GM18909 (cell line): ENCODE results near the gene KCNT2.

Experiments
- ATAC-seq: cut with Tn5 transposase; IDR thresholded peaks from one replicate; pipeline ENCODE4 v1.9.1; 2021; ENCODE audit warnings: mild to moderate bottlenecking; ENCODE audit not compliant: unreplicated experiment, poor library complexity

KCNT2 gene

DNA sequence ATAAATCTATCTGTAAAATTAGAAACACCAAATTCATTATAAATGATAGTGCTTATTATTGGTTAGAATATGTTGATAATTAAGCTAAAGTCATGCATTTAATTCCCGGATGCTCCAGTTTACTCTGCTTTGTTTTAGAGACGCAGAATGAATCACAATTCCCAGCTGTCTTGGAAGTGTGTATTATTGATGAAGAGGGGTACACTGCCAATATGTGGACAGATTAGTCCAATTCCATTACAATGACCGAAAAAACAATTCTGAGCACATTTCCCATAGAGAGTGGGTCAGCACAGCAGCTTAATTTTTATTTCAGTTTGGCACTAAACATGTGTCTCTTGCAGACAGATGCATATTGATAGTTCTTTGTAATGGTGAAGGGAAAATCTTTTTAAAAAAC lies 146.7 kb downstream of the KCNT2 start:
- no peak for ATAC-seq

DNA sequence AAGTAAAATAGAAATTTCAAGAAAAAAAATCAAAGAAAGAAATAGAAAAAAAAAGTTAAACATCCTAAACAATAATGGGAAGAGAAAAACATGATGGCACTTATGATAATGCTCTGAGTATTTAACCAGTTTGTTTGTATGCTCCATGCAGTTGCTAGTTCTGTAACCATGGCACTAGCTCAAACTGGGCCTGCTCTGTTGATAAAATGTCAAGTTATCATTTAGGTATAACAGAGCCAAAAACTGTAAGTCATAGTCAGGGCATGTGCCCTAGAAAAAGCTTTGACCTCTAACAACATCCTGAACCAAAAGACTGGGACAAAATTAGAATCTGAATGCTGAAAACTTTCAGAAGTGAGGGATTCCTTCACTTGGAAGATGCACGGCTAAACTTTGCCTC lies 148.9 kb downstream of the KCNT2 start:
- no peak for ATAC-seq

DNA sequence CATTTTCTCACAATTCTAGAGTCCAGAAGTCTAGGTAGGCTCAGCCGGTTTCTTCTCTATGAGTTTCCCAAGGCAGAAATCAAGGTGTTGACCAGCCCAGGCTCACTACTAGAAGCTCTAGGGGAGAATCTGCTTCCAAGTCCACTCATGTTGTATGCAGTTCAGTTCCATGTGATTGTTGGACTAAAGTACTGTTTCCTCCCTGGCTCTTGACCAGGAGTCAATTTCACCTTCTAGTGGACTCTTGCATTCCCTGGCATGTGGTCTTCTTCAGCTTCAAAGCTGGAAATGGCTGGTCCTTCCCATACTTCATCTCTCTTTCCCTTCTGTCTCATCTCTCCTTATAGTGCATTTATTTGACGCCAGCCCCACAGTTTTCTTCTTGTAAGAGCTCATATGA lies 153.4 kb downstream of the KCNT2 start:
- ATAC-seq, result no peak

DNA sequence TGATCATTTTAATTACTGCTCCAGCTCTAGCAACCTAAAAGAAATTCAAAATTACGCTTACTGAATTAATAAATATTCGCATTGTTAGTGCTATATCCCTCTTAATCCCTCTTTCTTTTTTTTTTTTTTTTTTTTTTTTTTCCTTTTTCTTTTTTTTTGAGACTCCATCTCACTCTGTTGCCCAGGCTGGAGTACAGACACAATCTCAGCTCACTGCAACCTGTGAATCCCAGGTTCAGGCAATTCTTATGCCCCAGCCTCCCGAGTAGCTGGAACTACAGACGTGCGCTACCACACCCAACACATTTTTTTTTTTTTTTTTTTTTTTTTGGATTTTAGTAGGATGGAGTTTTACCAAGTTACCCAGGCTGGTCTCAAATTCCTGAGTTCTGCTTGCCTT lies 157.1 kb downstream of the KCNT2 start:
- ATAC-seq, result no peak

DNA sequence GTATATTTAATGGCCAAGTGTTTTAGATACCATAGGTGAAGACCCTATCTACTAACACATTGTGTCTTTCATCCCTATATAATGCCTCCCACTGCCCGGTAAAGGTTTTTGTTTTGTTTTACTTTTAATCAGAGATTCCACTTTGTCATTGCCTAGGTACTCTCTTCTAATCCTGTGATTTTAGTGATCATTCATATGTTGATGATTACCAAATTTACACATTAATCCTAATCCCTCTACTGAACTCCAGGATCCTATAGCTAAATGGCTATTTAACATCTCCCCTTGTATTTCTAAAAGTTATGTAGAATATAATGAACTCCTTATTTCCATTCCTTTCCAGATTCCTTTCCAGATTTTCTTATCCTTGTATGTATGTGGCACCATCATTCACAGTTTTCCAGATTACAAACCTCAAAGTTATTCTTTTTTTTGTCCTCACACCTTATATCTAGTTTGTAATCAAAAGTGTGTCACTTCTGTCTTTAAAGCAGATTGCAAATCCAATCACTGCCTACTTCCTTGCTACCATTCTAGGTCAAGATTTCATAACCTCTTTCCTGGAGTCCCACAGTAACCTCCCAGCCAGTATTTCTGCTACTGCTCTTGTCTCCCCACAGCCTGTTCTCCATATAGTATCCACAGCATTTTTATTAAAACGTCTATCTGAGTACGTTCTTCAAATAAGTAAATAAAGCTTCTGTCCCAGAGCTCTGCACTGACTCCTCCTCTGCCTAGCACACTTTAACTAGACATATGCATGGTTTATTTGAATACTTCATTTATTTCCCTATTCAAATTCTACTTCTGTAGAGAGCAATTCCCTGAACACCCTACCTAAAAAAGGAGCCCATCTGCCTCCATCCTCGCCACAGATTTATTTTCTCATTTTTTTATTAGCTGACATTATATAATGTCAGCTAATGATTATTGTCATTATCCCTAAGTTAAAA lies 157.8 kb downstream of the KCNT2 start:
- ATAC-seq, result no peak

DNA sequence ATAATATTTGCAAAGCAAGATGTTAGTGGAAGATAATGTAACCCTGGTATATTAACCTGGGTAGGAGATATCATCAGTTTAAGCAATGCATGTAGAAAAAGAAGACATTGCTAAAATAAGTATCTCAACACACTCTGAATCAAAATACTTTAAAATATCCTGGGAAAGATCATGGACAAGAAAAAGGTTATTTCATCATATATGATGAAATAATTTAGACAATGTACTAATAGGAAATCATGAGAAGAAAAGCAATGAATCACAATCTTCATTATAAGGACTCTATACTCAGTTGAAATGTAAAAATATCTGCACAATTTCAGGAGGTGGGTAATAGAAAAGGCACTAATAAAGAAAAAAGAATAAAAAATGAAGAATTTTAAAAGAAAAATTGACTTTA lies 158.8 kb downstream of the KCNT2 start:
- ATAC-seq, result no peak

DNA sequence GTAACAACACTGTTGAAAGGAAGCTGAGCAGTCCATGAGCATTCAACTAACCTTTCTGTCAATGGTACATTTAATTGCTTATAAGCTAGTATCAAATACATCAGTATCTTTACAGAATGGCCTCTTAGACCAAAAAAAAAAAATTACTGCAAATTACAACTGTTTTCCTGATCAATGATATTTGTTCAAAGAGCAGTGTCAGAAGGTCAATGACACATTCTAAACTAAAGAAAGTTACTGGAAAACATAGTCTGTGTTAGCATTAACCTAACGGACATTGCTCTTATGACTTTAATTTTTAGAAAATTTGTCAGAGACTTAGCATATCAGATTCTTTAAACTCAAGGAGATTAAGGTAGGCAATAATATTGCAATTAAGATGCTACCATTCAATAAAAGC lies 162.5 kb downstream of the KCNT2 start:
- ATAC-seq, result no peak

DNA sequence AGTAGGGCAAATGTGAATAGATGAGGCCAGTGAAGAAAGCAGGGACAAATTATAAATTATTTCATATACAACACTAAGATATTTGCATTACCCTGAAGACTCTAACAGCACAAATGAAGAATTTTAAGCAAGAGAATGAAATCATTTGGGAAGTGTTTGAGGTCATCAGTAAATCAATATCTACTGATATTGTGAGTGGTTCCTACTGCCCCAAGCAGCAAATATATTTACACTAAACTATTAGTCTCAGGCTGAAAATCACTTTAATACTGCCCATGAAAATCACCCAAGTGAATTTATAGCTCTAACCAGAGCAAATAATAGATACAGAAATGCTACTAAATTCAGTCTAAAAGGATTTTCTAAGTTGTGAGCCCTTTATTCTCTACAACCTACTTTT lies 163.6 kb downstream of the KCNT2 start:
- no peak for ATAC-seq

DNA sequence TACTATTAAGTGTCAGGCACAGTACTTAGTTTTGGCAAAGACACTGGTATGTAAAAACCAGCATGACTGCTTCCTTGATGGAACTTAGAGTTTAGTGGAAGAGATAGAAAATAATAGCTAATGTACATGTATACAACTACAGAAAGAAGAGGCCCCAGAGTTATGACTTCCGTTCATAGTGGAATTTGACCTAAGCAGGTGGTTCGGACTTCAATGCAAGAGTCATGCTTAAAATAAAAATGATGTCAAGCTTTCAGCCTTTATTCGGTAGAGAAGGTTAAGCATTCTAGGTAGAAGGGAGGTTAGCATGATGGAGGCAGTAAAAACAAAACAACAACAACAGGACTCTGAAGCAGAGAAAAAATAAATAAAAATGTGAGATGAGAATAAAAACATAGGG lies 165.9 kb downstream of the KCNT2 start:
- ATAC-seq, result no peak

DNA sequence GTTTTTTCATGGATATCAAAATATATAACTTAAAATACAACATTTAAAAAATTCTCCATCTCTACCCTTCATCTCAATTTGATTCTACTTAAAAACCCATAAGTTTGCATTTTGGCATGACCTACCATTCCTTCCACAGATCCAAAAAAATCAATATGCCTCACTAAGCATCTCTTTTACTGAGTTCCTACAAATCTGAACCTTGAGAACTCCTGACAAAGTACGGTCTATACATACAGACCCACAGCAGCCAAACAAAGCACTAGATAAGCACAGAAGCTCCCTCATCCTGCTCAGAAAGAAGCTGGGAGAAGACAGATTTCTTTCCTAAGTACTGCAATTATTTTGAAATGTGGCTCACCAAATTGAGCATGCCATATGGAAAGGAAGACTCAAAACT lies 167.5 kb downstream of the KCNT2 start:
- ATAC-seq, result no peak

DNA sequence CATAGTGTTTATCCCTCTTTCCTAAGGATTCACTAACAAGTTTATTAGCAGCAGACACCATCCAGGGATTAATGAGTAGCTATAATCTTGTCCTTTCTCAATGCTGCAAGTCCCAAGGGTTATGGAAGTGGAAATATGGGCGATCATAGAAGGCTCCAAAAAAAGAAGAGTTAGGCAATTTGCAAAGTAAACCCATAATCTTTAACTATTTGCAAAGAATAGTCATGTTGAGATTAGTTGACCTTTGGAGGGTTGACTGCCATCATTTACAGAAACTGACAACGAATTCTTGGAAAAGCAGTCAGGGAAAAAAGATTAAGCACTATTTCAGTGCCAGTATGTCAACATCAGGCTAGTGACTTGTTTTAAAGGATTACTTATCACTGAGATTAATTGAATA lies 169.9 kb downstream of the KCNT2 start:
- no peak for ATAC-seq

DNA sequence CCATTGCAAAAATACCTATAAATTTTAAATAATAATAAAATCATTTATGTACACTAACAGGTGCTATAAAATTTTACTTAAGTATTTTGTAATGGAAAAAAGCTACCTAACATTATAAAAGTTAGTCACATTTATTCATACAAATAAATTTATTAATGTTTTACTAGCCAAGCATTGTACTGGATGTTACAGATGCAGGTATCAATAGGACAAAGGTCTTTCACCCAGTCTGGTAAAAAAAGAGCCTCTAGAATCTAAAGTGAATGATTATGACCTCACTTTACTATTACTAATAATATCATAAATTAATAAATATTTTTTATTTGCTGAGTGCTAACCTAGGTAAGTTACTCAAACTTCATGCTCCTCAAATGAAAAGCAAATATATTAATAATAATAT lies 170.6 kb downstream of the KCNT2 start:
- no peak for ATAC-seq

DNA sequence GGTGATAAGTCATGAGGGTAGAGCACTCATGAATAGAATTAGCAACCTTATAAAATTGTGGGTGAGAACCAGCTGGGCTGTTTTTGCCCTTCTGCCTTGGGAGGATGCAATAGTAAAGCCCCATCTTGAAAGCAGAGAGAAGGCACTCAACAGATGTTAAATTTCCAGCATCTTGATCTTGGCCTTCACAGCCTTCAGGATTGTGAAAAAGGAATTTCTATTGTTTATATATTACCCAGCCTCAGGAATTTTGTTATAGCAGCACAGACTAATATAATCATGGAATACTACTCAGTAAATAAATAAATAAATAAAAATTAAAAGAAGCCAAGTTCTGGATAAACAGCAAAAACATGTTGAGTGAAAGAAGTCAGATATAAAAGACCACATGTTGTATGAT lies 175.2 kb downstream of the KCNT2 start:
- no peak for ATAC-seq

DNA sequence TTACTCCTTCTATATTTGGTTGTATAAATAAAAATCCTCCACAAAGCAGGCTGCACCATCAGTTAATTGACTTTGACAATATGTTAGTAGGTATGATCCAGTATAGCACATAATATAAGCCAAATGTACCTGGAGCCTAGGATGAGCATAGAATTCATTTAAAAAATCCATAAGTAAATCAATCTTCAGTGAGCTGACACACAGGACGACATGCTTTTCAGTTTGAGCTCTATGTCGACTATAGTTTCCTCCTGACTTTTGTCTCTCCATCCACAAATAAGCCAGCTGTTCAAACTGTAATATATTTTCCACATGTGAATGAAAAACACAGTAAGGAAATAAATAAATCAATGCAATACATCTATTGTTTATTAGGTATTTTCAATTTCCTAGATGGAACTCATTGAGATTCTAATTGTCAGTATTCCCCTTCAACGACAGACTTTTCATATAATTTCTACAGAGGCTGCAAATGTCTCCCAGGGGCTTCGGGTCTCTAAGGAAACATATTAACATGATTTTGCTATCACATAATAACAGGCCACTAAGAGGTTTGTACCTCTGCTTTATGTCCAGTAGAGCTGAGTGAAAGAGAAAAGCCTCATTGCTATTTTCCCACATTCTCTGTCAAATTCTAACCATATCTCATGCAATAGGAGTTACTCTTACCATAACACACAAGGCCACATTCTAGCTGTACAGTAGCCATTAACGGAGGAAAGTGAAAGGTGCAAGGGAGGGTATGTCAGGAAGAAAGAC lies 180.1 kb downstream of the KCNT2 start:
- no peak for ATAC-seq

DNA sequence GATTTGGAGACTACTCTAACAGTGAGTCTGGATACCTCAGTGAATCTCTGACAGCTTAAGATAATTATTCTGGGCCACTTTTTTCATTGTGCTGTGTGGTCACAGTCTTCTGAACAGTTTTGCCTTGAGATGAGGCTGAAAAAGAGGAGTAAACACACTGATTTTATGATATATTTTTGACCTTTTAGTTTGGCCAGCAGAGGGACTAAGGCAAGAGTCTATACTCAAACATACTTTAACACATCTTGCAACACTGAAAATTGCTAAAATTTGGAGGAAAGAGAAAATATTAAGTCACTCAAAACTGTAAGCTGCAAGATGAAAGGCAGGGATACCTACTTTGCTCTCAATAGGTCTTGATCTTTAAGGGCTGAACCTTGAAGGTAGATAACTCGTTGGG lies 182.7 kb downstream of the KCNT2 start:
- no peak for ATAC-seq

DNA sequence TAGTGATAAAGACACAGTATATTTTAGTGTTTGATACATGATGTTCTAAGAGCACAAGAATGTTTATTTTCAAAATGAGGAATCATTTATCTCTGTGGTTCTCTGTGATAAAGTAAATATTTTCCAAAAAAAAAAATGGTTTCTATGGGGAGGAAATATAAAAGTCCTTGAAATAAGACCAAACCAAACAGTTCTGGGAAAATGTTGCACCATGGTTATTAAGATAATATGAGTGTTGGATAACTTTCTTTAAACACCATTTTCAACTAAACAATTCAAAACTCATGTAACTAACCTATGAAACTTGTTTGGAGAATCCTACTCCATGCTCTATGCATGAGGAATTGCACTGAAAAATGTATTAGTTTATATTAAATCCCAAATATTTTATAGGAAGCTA lies 184.6 kb downstream of the KCNT2 start:
- no peak for ATAC-seq

DNA sequence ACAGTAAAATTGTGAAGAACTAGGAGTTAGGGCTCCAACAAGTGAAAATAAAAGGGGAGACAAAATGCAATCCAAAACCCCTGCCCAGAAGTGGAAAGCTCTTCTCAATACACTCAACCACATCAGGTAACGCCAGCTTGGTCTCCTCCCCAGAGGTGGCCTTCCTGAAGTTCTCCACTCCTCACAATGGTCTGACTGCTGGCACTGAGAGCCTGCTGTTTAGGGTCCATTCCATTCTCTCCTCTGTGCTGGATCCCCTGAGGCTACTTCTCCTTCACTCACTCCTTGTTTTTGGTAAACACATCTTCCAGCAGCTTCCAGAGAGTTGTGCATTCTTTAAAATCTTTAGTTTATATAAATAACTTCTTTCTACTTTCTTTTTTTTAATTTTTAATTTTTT lies 189.5 kb downstream of the KCNT2 start:
- no peak for ATAC-seq

DNA sequence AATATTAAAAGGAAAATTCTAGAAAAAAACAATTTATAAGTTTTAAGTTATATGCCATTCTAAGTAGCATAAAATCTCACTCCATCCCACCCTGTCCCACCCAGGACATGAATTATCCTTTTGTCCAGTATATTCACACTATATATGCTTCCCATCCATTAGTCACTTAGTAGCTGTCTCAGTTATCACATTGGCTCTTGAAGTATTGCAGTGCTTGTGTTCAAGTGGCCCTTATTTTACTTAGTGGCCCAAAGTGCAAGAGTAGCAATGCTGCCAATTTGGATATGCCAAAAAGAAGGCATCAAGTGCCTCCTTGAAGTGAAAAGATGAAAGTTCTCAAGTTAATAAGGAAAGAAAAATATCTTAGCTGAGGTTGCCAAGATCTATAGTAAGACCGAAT lies 192.3 kb downstream of the KCNT2 start:
- ATAC-seq, result no peak

DNA sequence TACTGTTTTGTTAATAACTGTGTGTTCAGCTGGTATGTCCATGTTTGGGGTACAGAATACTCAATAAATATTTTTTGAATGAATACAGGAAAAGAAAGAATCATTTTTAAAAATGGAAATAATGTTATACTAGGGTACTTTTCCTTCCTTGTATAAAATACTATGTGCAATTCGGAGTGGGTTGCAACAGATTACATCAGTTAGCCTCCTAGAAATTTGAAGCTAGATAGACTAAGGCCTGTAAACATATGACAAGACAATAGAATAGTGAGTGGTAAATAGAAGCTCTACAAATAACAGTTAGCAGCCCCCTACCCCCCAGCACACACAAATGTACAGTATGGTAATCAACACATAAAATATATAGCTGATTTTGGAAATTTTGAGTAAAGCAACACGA lies 195.9 kb downstream of the KCNT2 start:
- ATAC-seq, result no peak

DNA sequence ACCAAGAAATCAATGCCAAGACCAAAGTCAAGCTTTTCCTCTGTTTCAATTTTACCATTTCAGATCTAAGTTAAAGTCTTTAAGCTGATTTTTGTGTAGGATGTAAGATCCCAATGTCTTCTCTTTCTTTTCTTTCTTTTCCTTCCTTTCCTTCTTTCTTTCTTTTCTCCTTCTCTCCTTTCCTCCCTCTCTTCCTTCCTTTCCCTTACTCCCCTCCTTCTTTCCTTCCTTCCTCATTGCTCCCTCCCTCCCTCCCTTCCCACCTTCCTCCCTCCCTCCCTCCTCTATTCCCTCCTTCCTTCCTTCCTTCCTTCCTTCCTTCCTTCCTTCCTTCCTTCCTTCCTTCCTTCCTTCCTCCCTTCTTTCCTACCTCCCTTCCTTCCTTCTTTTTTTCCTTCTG lies 197.5 kb downstream of the KCNT2 start:
- no peak for ATAC-seq

DNA sequence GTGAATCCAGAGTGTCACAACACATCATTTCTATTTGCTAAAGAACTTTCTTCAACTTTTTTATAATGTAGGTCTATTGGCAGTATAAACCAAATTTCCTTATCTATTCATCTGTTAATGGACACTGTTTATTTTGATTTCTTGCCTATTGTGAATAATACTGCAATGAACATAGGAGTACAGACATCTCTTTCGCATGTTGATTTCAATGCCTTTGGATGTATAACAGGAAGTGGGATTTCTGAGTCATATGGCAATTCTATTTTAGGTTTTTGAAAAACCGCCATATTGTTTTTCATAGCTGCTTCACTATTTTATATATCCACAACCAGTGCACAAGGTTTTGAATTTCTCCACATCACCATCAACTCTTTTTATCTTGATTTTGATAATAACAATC lies 198.7 kb downstream of the KCNT2 start:
- ATAC-seq, result no peak
